GM19372 (cell line): Measurements from ENCODE around the gene HOXD12.
A peak's percentile ranks its signal among the peaks of the same experiment; 100 is the strongest.

Experiments used
- ATAC-seq: cut with Tn5 transposase; IDR thresholded peaks from one replicate; pipeline ENCODE4 v1.9.1; 2021; ENCODE audit warnings: mild to moderate bottlenecking, low read depth, moderate library complexity; ENCODE audit not compliant: unreplicated experiment

HOXD12 gene

GRCh38 chr2:176080540-176081375 lies 18.8 kb upstream of the HOXD12 start:
- no peak for ATAC-seq

GRCh38 chr2:176081376-176081836 lies 18.2 kb upstream of the HOXD12 start:
- ATAC-seq, result no peak

GRCh38 chr2:176081837-176082524 lies 17.6 kb upstream of the HOXD12 start:
- ATAC-seq, result no peak

GRCh38 chr2:176082525-176082823 lies 17.1 kb upstream of the HOXD12 start:
- no peak for ATAC-seq

- ATAC-seq, result no peak
Measured at GRCh38 chr2:176082824-176083751, 16.5 kb upstream of the HOXD12 start.

GRCh38 chr2:176083796-176084261 lies 15.8 kb upstream of the HOXD12 start, which contains the start of gene EVX2:
Gene EVX2 (minus strand): TSS chr2:176083962. CDS start chr2:176083776, 186 bp downstream.
- ATAC-seq, result no peak

GRCh38 chr2:176084611-176085119 lies 14.9 kb upstream of the HOXD12 start:
- ATAC-seq, result no peak

GRCh38 chr2:176085120-176085788 lies 14.3 kb upstream of the HOXD12 start:
- ATAC-seq, result no peak

GRCh38 chr2:176085861-176086771 lies 13.5 kb upstream of the HOXD12 start:
- ATAC-seq, result no peak

GRCh38 chr2:176087330-176088047 lies 12.1 kb upstream of the HOXD12 start:
- no peak for ATAC-seq

GRCh38 chr2:176088048-176088936 lies 11.3 kb upstream of the HOXD12 start:
- peak; percentile 61 for ATAC-seq

GRCh38 chr2:176088937-176089842 lies 10.4 kb upstream of the HOXD12 start:
- no peak for ATAC-seq

GRCh38 chr2:176089843-176090395 lies 9.7 kb upstream of the HOXD12 start:
- no peak for ATAC-seq

- ATAC-seq, result no peak
Measured at GRCh38 chr2:176090862-176091261, 8.7 kb upstream of the HOXD12 start.

GRCh38 chr2:176091329-176092258 lies 8.0 kb upstream of the HOXD12 start:
- ATAC-seq, result no peak
